NOMO-1 treated with dmso at 0.1 percent for 144 hours (cell line): ENCODE data around the gene S1PR2.
"Not testable (repeated sequence)": the region's sequence is repeated elsewhere in the genome, so short reads cannot be mapped to it uniquely, and the experiment has no call there.

Source experiments
- DNase-seq: peaks from one replicate; lab custom pipeline; 2025; ENCODE audit not compliant: unreplicated experiment; lab: John Stamatoyannopoulos, UW

The S1PR2 gene

DNA sequence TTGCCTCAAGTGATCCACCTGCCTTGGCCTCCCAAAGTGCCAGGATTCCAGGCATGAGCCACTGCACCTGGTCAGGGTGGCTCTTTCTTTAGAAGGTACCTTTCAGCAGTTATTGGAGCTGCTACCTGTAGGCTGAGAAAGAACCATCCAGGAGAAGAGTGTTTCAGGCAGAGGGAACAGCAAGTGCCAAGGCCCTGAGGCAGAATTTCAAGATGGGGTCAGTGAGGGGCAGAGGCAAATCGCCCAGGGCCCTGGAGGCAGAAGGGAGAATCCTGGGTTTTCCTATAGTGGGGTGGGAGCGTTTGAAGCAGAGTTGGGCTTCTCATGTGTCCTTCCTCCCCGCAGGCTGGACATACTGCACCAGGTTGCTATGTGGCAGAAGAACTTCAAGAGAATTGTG is 23.1 kb upstream of the S1PR2 start:
- no peak for DNase-seq

DNA sequence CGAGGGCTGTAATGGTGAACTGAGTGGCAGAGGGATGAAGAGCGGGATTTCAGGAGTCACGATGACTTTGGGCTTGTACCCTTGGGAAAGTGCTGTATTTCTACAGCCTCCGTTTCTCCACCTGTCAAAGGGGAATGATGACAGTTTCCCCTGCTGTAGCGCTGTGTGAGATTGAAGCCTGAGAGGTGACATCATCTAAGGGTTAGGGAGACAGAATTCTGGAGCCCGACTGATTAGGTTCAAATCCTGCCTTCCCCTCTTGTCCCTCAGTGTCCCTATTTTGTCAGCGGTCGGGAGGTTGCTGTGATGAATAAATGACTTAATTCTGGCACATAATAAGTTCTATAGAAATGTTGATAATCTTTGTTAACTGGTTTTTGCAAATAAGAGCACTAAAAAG is 21.6 kb upstream of the S1PR2 start:
- DNase-seq: no peak

- peak; percentile 97 for DNase-seq
Measured at GRCh38 chr19:10251792-10252694, 20.9 kb upstream of the S1PR2 start, which contains the start of gene MRPL4. Gene MRPL4 (plus strand): TSS chr19:10252214. CDS start chr19:10252254, 40 bp downstream.

DNA sequence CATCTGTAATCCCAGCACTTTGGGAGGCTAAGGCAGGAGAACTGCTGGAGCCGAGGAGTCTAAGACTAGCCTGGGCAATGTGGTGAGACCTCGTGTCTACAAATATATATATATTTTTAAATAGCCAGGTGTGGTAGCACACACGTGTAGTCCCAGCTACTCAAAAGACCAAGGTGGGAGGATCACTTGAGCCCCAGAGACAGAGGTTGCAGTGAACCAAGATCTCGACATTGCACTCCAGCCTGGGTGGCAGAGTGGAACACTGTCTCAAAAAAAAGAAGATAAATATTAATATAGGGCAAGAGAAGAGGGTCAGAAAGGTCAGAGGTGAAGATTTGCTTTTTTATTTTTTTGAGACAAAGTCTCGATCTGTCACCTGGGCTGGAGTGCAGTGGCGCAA is 15.4 kb upstream of the S1PR2 start:
- DNase-seq: no peak

- no peak for DNase-seq
Measured at GRCh38 chr19:10245189-10245939, 14.2 kb upstream of the S1PR2 start.

DNA sequence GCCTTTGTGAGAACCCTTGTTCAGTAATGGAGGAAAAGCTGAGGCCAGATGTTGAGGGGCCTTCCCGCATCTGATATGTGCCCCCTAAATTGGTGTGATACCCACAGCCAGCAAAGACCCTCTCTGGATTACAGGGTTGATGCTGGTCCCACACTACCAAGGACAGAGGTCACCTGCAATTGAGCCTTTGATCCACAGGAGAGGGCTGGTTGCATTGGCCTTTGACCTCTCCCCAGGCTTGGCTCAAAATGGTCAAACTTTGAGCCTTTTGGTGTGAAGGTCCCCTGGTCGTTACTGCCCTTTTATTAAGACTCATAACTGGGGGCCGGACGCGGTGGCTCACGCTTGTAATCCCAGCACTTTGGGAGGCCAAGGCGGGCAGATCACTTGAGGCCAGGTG is 12.5 kb upstream of the S1PR2 start:
- DNase-seq: no peak

- DNase-seq: not testable (repeated sequence)
Measured at GRCh38 chr19:10241826-10242449, 10.8 kb upstream of the S1PR2 start.

- no peak for DNase-seq
Measured at GRCh38 chr19:10238172-10238783, 7.1 kb upstream of the S1PR2 start.

DNA sequence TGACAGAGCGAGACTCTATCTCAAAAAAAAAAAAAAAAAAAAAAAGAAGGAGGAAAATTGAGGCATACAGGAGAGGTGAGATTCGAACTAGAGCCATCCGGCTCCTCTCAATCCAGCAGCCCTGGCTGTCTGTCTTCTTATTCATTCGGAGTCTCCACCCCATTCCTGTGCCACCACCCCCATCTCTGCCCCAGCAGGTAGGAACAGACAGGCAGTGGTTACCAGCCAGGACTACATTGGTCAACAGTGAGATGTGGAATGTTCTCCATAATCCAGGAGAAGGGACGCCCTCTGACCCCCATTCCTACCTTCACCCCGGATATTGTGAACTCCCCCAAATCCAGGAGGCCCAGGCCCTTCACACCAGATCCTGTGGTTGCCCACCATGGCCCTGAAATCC is 6.6 kb upstream of the S1PR2 start:
- DNase-seq: no peak

DNA sequence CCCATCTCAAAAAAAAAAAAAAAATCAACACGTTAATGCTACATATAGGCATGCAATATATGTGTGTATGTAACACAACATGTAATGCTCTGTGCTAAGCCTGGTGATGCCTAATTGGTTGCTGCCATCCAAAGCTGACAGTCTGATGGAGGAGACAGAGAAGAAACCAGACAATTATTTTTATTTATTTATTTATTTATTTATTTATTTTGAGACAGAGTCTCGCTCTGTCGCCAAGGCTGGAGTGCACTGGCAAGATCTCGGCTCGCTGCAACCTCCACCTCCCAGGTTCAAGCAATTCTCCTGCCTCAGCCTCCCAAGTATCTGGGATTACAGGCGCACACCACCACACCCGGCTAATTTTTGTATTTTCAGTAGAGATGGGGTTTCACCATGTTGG is 4.3 kb upstream of the S1PR2 start:
- not testable (repeated sequence) for DNase-seq

DNA sequence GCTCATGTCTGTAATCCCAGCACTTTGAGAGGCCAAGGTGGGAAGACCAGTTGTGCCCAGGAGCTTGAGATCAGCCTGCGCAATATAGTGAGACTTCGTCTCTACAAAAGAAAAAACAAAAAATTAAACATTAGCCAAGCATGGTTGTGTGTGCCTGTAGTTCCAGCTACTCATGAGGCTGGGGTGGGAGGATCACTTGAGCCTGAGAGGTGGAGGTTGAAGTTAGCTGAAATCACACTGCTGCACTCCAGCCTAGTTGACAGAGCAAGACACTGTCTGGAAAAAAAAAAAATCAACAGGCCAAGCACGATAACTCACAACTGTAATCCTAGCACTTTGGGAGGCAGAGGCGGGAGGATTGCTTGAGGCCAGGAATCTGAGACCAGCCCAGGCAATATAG is 3.9 kb upstream of the S1PR2 start:
- no peak for DNase-seq

- DNase-seq: no peak
Measured at GRCh38 chr19:10233946-10234345, 2.8 kb upstream of the S1PR2 start.

DNA sequence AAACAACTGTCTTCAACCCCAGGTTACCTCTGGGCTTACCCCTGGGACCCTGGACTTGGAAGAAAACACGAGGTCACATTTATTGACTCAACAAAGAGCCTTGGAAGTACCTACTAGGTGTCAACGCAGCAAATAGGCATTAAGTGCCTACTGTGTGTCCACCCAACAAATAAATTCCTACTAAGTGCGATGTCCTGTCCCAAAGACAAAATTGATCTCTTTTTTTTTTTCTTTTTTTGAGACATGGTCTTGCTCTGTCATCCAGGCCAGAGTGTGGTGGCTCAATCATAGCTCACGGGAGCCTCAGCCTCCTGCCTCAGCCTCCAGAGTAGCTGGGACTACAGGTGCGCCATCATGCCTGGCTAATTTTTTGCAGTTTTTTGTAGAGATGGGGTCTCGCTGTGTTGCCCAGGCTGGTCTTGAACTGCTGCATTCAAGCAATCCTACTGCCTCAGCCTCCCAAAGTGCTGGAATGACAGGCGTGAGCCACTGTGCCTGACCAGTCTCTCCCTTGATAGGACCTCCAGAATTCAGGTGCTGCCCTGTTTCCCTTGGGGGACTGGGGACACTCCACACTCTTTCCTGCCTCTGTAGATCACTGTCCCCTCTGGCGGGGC is 589 bp upstream of the S1PR2 start:
- no peak for DNase-seq

DNA sequence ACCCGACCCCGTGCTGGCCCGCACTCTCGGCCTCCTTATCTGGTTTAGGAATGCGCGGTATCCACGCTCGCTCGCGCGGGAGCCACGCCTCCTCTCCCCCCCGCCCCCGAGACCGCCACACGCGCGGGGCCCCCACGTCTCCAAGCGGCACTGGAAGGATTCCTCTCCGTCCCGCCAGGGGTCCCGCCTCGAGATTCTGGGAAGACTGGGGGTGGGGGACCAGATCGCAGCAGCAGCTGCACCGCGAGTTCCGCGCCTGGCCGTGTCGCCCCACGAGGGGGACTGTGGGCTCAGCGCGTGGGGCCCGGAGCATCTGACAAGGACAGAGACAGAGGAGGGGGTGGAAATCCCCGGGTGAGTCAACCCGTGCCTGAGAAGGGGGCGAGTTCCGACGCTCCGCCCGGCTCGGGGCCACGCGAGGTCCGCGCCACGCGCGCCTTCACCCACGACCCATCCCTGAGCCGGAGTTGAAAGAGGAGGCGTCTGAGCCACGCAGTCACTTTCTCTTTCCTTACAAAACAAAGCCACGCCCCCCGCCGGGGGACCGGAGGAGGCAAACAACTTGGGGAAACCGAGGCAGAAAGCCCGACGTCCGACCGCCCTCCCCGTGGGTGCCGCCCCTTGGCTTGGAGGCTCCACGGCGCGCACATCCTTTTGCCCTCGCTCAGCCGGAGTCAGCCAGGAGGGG is 814 bp downstream of the S1PR2 start:
- no peak for DNase-seq

DNA sequence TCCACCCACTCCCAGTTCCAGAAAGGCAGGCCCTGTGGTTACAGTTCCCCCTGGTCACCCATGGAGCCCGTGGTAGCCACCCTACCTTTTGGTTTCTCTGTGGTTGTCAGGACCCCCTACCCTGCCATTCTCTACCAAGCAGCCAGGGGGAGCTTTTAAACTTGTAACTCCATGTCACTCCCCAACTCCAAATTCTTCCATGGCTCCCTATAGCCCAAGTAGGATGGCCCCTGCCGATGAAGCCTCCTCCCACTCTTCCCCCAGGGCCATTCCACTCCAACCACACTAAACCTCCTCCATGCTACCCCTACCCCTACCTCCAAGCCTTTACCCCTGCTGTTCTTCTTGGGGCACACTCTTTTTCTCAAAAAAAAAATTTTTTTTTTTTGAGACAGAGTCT is 2.2 kb downstream of the S1PR2 start:
- DNase-seq: no peak

DNA sequence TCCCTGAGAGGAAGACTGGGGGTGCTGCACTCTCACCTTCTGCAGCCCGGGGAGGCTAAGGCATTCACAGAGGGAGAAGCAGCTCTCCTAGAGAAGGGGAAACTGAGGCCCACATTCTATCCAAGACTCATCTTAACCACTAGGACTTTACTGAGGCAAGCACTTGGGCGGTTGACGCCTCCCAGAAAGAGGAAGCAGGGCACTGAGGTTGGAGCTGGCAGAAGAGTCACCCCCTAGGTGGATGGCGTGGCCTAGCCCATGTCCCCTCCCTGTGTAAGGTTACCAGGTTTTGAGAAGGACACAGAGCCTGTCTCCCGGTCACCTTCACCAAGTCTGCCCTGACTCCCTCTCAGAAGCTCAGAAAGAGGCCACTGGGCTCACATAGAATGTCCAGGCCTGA is 2.7 kb downstream of the S1PR2 start:
- DNase-seq: no peak

DNA sequence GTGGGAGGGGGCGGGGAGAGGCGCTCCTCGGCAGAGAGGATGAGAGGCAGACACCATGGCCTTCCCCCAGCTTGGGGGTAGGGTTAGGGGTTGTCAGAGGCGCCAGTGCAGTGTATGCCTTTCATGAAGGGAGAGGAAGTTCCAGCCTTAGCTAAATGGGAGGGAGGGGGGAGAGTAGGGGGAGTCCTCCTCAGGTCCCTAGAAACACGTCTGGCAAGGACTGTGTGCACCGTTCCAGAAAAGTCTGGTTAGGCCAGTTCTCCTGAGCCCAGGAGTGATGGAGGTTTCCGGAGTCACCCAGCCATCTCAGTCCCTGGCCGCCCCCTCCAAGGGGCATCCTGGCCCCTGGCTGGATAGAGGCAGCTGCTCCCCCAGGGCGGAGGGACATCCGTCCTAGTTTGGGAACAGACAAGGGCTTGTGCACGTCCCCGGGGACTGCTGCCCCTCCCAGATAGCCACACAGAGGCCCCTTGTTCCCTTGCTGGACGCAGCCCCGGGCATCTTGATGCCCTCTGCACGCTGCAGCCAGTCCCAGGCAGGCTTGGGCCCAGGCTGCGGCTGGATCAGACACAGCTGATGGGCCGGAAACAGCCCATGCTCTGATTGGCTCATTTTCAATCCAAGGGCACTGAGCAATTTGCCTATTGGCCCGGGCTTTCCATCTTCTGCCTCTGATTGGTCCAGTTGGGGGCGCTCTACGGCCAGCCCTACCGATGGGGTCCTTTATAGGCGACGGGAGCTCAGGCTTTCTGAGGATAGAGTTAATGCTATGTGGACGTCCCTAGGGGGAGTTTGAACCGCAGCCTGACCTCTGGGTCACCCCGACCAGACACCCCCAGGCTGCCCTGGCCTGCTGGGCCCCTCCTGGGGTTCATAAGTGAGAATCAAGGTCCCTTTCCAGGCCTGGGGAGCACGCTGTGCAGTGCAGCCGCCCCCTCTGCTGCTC is 3.8 kb downstream of the S1PR2 start:
- no peak for DNase-seq

- DNase-seq: no peak
Measured at GRCh38 chr19:10226376-10227025, 4.6 kb downstream of the S1PR2 start.

- no peak for DNase-seq
Measured at GRCh38 chr19:10226021-10226375, 5.1 kb downstream of the S1PR2 start.
